Ishikawa (cell line): ENCODE data around the gene PPFIBP1.
A peak's percentile ranks its signal among the peaks of the same experiment; 100 is the strongest.

Experiments used
- CEBPB ChIP-seq: IDR thresholded peaks from 2 replicates; pipeline ENCODE4 v1.6.1; 2012
- CREB1 ChIP-seq: IDR thresholded peaks from 2 replicates; pipeline ENCODE4 v1.6.1; 2012; ENCODE audit warnings: low read depth
- EGR1 ChIP-seq: IDR thresholded peaks from 2 replicates; pipeline ENCODE4 v1.6.1; 2012
- EP300 ChIP-seq: IDR thresholded peaks from 2 replicates; pipeline ENCODE4 v1.6.1; 2012; ENCODE audit warnings: borderline replicate concordance
- FOXM1 ChIP-seq: IDR thresholded peaks from 2 replicates; pipeline ENCODE4 v1.6.1; 2012; ENCODE audit warnings: low read depth, borderline replicate concordance
- NFIC ChIP-seq: IDR thresholded peaks from 2 replicates; pipeline ENCODE4 v1.6.1; 2012
- RAD21 ChIP-seq: IDR thresholded peaks from 2 replicates; pipeline ENCODE4 v1.6.1; 2012; ENCODE audit warnings: low read depth
- TAF1 ChIP-seq: IDR thresholded peaks from 2 replicates; pipeline ENCODE4 v1.6.1; 2012; ENCODE audit warnings: low read depth, mild to moderate bottlenecking
- TCF12 ChIP-seq: IDR thresholded peaks from 2 replicates; pipeline ENCODE4 v1.6.1; 2012; ENCODE audit warnings: low read depth
- TEAD4 ChIP-seq: IDR thresholded peaks from 2 replicates; pipeline ENCODE4 v1.6.1; 2012
- YY1 ChIP-seq: IDR thresholded peaks from 2 replicates; pipeline ENCODE4 v1.6.1; 2012; ENCODE audit warnings: low read depth
- ZBTB7A ChIP-seq: IDR thresholded peaks from 2 replicates; pipeline ENCODE4 v1.6.1; 2012; ENCODE audit warnings: low read depth
- TF ChIP-seq, protein P1 (sequence below): IDR thresholded peaks from 2 replicates; pipeline ENCODE4 v1.6.1; 2012
- TF ChIP-seq, protein P2 (sequence below): IDR thresholded peaks from 2 replicates; pipeline ENCODE4 v1.6.1; 2012
- TF ChIP-seq, protein P3 (sequence below): IDR thresholded peaks from 2 replicates; pipeline ENCODE4 v1.6.1; 2012; ENCODE audit warnings: low read depth, mild to moderate bottlenecking

PPFIBP1 gene

DNA sequence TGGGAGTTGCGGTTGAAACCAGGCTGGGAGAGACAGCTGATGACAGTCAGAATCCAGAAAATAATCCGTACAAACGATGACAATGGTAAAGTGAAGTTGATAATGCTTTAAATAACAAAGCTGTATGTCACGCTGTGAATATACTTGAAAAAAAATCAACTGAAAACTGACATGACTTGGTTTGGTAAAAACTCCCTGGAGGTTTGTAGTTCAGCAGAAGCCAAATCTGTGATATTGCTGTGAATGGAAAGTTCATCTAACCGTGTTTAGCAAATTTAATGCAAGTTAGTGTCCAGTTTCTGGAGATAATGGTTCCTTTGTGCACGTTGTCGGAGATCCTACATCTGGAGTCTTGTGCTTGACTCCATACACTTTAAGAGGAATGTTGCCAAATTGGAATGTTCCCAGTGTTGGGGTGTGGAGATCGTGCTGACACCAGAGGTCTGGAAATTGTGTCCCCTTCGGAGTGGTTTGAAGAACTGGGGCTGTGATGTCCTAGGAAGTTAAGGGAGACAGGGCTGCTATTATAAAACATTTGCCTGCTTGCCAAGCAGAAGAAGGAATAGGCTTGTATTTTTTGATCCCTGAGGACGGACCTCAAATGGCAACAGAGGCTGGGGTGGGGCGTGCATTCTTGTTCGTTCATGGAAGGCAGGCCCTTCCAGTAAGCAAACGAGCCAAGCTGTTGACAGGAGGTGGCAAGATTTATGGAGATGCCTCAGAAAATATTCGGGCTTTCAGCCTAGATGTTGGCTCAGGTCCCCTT, 30.6 kb downstream of the PPFIBP1 start:
- peak; percentile 74 for TF ChIP-seq FOXM1
- TF ChIP-seq TEAD4: peak; percentile 95
- TF ChIP-seq TCF12: peak; percentile 91
- TF ChIP-seq YY1: no peak; the same call in 1 of the 2 replicates
- peak; percentile 28; the same call in 1 of the 2 replicates for TF ChIP-seq RAD21
- no peak for TF ChIP-seq EGR1
- TF ChIP-seq NFIC: peak; percentile 94
- TF ChIP-seq, protein P1, sequence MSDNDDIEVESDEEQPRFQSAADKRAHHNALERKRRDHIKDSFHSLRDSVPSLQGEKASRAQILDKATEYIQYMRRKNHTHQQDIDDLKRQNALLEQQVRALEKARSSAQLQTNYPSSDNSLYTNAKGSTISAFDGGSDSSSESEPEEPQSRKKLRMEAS: peak; percentile 76
- TF ChIP-seq, protein P2, sequence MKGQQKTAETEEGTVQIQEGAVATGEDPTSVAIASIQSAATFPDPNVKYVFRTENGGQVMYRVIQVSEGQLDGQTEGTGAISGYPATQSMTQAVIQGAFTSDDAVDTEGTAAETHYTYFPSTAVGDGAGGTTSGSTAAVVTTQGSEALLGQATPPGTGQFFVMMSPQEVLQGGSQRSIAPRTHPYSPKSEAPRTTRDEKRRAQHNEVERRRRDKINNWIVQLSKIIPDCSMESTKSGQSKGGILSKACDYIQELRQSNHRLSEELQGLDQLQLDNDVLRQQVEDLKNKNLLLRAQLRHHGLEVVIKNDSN: no peak
- TF ChIP-seq ZBTB7A: no peak
- peak; percentile 91 for TF ChIP-seq EP300
- peak; percentile 47 for TF ChIP-seq CEBPB
- TF ChIP-seq, protein P3, sequence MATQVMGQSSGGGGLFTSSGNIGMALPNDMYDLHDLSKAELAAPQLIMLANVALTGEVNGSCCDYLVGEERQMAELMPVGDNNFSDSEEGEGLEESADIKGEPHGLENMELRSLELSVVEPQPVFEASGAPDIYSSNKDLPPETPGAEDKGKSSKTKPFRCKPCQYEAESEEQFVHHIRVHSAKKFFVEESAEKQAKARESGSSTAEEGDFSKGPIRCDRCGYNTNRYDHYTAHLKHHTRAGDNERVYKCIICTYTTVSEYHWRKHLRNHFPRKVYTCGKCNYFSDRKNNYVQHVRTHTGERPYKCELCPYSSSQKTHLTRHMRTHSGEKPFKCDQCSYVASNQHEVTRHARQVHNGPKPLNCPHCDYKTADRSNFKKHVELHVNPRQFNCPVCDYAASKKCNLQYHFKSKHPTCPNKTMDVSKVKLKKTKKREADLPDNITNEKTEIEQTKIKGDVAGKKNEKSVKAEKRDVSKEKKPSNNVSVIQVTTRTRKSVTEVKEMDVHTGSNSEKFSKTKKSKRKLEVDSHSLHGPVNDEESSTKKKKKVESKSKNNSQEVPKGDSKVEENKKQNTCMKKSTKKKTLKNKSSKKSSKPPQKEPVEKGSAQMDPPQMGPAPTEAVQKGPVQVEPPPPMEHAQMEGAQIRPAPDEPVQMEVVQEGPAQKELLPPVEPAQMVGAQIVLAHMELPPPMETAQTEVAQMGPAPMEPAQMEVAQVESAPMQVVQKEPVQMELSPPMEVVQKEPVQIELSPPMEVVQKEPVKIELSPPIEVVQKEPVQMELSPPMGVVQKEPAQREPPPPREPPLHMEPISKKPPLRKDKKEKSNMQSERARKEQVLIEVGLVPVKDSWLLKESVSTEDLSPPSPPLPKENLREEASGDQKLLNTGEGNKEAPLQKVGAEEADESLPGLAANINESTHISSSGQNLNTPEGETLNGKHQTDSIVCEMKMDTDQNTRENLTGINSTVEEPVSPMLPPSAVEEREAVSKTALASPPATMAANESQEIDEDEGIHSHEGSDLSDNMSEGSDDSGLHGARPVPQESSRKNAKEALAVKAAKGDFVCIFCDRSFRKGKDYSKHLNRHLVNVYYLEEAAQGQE: no peak
- peak; percentile 34; the same call in 1 of the 2 replicates for TF ChIP-seq TAF1

DNA sequence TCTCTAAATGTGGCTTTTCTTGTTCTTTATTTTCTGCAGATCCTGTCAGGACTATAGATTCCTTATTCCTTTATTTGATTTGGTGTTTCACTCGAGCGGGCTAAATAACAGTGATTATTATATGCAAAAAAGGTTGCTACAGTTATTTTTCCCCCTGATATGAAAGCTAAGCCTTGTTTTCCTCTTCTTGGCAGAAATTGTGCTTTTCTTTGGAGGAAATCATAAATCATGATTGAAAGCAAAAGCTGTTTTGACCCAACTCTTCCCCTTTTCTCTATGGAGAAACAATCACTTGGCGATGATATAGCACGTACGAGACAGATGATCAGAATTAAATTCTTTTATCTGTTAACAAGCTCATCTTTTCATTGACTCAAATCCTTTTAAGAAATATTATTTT, 31.4 kb downstream of the PPFIBP1 start:
- TF ChIP-seq CEBPB: no peak
- TF ChIP-seq NFIC: peak; percentile 13; the same call in 1 of the 2 replicates

DNA sequence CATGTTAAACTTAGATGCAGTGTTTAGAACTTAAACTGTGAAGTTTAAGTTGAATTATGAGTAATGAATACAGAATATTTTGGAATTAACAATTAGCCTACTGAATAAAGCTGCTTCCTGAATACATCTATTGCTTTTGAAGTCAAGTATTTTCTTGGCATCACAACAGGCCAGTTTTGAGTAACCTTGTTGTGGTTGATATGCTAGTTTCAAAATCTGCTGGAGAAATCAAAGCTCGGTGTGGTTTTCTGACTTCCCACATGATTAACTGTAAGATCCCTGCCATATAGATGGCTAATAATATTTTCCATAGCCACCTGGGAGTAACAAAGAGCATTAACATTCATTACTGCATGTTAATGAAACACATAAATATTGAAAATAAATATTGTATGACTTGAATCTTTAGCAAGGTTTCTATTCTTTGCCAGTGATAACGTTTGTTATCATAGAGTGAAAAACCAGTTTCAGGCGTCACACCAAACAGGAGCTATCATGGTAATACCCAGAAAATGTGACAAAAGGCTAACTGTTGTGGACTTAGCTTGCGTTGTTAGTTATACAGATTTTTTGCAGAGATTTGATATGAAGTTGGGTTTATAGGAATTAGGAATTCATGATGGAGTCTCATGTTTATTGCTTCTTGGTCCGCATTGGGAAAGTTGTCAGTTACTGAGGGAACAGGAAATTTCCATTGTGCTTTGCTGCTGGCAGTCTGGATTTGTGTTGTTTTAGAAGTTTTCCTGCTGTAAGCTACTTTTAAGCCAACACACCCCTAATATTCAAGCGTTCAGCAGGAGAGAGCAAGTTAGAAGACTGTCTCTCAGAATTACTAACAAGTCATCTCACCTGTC, 32.1 kb downstream of the PPFIBP1 start:
- no peak for TF ChIP-seq TAF1
- peak; percentile 22; the same call in 1 of the 2 replicates for TF ChIP-seq NFIC

DNA sequence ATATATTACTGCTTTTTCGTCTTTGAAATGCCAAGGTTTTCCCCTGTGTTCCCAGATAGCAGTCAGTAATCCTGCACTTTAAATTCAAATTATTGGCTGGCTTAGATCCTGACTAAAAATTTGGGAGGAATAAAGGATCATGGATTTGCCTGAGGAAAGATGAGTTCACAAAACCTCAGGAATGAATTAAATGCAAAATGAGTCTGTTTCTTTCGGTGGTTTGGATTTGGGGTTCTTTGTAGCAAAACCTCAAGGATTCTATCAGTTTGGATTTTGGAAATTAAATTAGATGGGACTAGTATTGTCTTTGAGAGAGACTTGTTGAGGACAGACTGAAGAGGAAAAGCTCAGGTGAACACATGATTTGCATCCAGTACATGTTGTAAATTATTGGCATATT, 36.1 kb downstream of the PPFIBP1 start:
- TF ChIP-seq EGR1: no peak
- no peak for TF ChIP-seq TCF12
- no peak for TF ChIP-seq FOXM1
- TF ChIP-seq YY1: no peak
- TF ChIP-seq NFIC: no peak
- no peak for TF ChIP-seq CREB1
- TF ChIP-seq RAD21: no peak
- TF ChIP-seq ZBTB7A: no peak
- TF ChIP-seq EP300: no peak
- TF ChIP-seq, protein P2: no peak
- no peak for TF ChIP-seq CEBPB
- no peak for TF ChIP-seq TEAD4
- no peak for TF ChIP-seq TAF1
- TF ChIP-seq, protein P1: no peak

DNA sequence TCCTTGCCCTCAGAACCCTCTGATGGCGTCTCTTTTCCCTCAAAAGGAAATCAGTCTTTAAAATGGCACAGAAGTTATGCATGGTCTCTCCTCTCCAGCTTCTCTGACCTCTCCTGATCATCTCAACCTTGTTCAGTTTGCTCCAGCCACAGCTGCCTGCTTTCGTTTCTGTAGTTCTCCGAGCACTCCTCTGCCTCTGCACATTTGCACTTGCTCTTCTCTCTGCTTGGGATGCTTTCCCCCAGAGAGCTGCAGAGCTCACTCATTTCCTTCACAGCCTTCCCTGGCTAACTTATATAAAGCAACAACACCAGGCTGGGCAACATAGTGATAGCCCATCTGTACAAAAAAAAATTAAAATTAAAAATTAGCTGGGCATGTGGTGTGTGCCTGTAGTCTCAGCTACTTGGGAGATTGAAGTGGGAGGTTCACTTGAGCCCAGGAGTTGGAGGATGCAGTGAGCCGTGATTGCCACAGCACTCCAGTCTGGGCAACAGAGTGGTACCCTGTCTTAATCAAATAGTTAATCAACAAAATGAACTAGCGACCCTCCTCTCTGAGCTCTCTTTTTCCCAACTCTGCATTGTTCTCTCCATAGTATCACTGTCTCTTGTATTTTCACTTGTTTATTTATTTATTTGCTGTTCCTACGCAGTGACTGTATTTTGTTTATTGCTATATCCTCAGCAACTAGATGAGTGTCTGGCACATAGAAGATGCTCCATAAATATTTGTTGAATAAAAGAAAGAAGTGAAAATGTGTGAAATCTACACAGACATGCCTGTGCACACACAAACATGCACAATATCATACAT, 37.7 kb downstream of the PPFIBP1 start:
- TF ChIP-seq NFIC (no peak), EP300 (no peak)

DNA sequence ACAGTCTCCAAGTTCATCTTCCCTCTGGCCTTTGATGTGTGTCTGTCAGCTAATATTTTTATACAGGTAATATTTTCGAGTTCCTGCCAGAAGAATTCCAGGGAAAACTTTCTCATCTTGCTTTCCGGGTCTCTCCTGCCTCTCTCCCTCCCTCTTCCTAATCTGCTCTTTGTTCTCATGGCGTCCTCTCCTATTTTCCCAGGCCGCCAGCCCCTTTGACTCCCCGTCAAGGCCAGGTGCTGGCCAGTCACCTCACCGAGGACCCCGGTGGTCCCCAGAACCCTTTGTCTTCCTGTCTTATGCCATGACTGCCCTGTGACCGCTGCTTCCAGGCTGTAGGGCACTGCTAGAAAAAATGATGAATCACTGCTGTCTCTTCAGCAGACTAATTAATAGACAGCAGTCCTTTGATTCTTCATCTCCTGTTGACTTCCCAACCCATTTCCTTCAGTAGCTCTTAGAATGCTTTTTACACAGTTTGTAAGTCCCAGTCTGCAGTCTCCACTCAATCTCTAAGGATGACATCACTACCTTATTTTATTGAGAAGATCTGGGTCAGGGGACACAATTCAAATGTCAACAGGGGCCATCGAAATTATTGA, 40.7 kb downstream of the PPFIBP1 start:
- TF ChIP-seq, protein P2: no peak
